PC-3 (cell line): ENCODE data around the gene PSMG2.
A peak's percentile ranks its signal among the peaks of the same experiment; 100 is the strongest.

ENCODE experiments used
- EZH2 ChIP-seq: fragments of 300-600 bp; sonication (generic); IDR thresholded peaks from one replicate; pipeline ENCODE4 v1.6.1; 2017; ENCODE audit warnings: antibody characterized with exemption, mild to moderate bottlenecking, low read length; ENCODE audit not compliant: unreplicated experiment
- EZH2phosphoT487 ChIP-seq: fragments of 300-600 bp; sonication (generic); IDR thresholded peaks from 2 replicates; pipeline ENCODE4 v1.6.1; 2018; ENCODE audit warnings: mild to moderate bottlenecking, antibody characterized with exemption, low read length, borderline replicate concordance
- TF ChIP-seq, protein P1 (sequence below): fragments of 300-600 bp; sonication (generic); conservative IDR thresholded peaks from 2 replicates; pipeline ENCODE4 v1.5.1; 2017; ENCODE audit warnings: antibody characterized with exemption, low read depth, mild to moderate bottlenecking, low read length

DNA sequence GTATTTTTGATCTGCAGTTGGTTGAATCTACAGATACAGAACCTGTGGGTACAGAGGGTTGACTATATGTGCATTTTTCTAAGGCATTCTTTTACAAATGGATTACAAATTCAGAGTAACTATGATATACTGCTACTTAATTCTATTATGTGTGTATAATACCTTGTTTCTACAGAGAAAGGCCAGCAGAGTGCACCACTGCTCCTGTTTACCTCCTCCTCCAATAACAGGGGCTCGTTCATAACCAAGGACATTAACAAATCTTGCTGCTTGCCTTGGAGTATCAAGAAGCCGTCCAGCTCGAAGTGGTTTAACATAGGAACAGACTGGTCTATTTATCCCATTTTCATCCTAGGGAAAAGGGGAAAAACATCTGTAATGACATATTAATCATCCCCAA lies 16.7 kb upstream of the PSMG2 start:
- TF ChIP-seq, protein P1, sequence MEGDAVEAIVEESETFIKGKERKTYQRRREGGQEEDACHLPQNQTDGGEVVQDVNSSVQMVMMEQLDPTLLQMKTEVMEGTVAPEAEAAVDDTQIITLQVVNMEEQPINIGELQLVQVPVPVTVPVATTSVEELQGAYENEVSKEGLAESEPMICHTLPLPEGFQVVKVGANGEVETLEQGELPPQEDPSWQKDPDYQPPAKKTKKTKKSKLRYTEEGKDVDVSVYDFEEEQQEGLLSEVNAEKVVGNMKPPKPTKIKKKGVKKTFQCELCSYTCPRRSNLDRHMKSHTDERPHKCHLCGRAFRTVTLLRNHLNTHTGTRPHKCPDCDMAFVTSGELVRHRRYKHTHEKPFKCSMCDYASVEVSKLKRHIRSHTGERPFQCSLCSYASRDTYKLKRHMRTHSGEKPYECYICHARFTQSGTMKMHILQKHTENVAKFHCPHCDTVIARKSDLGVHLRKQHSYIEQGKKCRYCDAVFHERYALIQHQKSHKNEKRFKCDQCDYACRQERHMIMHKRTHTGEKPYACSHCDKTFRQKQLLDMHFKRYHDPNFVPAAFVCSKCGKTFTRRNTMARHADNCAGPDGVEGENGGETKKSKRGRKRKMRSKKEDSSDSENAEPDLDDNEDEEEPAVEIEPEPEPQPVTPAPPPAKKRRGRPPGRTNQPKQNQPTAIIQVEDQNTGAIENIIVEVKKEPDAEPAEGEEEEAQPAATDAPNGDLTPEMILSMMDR: peak; percentile 56; the same call in 1 of the 2 replicates
- TF ChIP-seq EZH2phosphoT487 (no peak), EZH2 (no peak)
